ENCODE measurements around the gene NPAS2.

The NPAS2 gene

GRCh38 chr2:100976061-100976460, 156.1 kb downstream of the NPAS2 start:
- no peak for DNase-seq

- DNase-seq = no peak
These were observed 156.9 kb downstream of the NPAS2 start for GRCh38 chr2:100976645-100977391.

GRCh38 chr2:100977511-100977910, 157.6 kb downstream of the NPAS2 start:
- no peak for DNase-seq

DNA sequence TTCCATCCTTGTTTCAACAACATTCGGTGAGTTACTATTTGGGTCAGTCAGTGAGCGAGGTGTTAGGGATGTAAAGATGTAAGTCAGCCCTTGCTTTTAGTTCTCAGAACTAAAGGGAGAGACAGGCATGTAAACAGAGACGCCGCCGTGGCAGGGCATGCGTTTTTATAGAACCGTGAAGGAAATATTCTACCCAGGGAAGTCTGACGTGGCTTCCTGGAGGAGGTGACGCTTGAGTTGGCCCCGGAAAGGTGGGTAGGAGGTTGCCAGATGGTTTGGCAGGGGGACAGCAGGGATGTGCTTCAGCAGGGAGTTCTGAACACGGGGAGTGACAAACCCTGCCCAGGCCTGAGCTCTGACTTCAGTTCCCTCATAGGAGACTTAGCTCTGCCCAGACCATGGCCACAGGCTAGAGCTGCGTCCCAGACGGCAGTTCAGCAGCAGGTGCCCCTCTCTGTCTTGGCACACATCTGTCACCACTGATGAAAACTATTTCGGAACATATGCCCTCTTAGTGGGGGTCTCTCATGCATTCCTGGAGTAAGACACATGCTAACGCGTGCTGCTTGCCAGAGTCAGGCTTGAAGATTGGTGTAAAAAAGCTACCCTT, 158.7 kb downstream of the NPAS2 start:
- no peak for DNase-seq

DNA sequence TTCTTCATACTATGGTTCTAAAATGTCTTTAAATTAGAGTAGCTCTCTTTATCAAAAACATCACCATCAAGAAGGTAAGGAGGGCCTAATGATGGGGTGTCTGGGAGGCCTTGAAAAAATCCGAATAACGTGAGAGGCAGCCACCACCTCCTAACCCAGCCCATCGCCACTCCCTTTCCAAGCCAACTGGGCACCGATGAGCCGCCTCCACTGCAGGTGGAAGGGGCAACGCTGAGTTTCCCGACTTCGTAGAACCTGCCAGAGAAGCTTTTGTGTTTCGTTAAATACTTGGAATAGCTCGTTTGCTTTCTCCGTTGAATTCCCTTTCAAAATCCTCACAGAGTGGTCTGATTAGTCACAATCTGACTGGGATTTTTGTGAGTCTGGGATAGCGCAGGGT, 160.1 kb downstream of the NPAS2 start:
- no peak for DNase-seq

GRCh38 chr2:100981011-100981410, 161.1 kb downstream of the NPAS2 start:
- DNase-seq = no peak

GRCh38 chr2:100982431-100982861, 162.5 kb downstream of the NPAS2 start:
- DNase-seq = no peak

DNA sequence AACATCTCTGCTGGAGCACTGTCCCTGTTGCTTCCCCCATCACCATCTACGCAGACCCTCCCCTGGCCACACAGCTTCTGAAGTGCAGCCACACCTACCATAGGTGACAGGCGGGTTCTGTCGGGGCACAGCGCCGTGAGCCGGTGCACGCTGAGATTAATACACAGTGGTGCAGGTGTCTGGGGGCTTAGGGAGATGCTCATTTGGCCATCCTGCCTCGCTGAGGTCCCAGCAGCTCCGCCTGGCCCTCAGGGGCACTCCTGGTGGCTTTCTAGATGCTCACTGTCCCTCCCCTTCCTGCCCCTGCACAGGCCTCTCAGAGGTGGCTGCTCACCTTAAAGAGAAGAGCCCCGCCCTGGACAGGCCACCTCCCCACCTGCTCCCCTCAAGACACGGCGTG, 163.3 kb downstream of the NPAS2 start:
- DNase-seq = no peak

GRCh38 chr2:100983684-100984310, 163.9 kb downstream of the NPAS2 start:
- DNase-seq = no peak

DNA sequence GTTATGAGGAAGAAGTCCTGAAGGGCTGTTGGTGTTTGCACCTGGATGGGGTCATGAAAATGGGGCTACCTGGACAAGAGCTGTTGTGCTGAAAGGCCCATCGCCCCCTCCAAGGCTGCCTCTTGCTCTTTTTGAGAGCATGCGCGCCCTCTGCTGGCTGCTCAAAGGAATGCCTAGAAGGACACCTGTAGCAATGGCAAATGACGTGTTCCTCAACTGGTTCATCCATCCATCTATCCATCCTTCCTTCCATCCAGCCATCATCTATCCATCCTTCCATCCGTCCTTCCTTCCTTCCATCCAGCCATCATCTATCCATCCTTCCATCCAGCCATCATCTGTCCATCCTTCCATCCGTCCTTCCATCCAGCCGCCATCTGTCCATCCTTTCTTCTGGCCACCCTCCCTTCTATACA, 165.0 kb downstream of the NPAS2 start:
- DNase-seq = peak; percentile 61

GRCh38 chr2:100986157-100986556, 166.2 kb downstream of the NPAS2 start:
- no peak for DNase-seq

DNA sequence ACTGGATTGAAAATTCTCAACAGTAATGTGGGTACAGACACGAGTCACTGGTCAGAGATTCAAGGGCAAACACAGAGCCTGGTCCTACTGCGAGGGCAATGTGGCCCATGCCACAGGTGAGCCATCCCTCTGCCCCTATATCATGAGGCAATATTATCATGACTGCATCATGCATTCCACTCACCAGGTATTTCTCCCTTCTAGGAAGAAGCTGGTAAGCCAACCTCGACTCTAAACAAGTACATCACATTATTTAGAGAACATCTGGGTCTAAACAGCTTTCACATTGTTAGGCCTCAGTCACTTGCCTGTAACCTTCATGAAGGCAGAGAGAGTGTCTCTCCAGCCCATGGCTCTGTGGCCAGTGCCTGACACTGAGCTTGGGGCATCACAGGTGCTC, 167.6 kb downstream of the NPAS2 start:
- DNase-seq = no peak

DNA sequence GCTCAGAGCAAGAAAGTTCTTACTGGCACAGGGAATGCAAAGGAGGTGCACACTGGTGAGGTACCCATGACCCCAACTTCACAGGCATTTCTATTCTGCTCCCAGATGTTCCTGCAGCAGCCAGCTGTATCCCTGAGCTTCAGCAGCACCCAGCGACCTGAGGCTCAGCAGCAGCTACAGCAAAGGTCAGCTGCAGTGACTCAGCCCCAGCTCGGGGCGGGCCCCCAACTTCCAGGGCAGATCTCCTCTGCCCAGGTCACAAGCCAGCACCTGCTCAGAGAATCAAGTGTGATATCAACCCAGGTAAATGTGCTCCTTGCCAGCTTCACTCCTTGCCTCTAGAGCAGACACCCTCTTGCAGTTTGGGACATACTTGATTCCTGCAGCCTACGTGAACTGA, 168.0 kb downstream of the NPAS2 start:
- no peak for DNase-seq

GRCh38 chr2:100988630-100989417, 168.9 kb downstream of the NPAS2 start:
- DNase-seq = no peak

DNA sequence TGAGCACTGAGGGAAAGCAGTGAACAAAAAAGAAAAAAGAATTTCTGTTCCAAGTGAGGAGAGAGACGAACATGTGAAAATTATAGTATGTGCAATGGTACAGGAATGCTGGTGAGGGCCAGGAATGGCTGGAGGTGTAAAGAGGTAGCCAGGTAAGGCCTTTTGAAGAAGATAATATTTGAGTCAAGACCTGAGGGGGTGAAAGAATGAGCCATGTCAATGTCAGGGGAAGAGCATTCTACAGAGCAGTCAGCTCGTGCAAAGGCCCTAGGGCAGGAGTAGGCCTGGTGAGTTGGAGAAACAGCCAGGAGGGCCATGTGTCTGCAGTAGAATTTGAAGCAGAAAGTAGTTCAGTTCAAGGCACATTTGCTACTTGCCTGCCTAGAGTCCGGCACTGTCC, 169.7 kb downstream of the NPAS2 start:
- DNase-seq = no peak

- DNase-seq = no peak
These were observed 170.2 kb downstream of the NPAS2 start for GRCh38 chr2:100990166-100990565.

GRCh38 chr2:100990650-100991403, 170.9 kb downstream of the NPAS2 start:
- DNase-seq = no peak

DNA sequence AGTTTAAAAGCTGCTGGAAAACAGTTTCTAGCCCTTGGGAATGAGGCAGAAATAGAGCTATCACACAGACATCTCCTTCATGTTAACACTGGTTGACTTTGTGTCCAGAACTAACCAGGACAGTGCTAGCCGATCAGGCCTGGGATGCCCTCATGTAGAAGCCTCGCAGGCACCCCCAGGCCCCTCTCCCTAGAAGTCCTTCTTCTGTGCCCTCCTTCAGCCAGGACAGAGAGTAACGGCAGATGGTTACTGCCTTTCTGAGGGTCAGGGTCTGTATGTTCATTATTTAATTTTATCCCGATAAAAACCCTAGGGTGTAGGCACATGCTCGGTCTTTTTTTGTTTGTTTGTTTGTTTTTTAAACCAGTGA, 171.4 kb downstream of the NPAS2 start:
- no peak for DNase-seq

DNA sequence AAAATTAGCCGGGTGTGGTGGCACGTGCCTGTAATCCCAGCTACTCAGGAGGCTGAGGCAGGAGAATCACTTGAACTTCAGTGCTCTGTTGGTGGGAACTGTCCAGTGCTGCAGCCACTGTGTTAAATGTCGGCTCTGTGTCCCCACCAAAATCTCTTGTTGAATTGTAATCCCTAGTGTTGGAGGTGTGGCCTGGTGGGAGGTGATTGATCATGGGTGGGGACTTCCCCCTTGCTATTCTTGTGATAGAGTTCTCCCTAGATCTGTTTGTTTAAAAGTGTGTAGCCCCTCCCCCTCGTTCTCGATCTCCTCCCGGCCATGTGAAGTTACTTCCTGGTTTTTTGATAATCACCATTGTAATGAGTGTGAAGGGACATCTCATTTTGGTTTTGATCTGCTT, 172.3 kb downstream of the NPAS2 start:
- DNase-seq = no peak

- no peak for DNase-seq
These were observed 173.4 kb downstream of the NPAS2 start for GRCh38 chr2:100993294-100993693.

GRCh38 chr2:100995309-100996075, 175.6 kb downstream of the NPAS2 start:
- DNase-seq = no peak

Measured in activated T-cell treated with anti-CD3 and anti-CD28 coated beads for 4 hours (primary cell).